GM18498 (cell line): ENCODE results near the gene EYS.
"Not testable (repeated sequence)": the region's sequence is repeated elsewhere in the genome, so short reads cannot be mapped to it uniquely, and the experiment has no call there.

Experiments
- ATAC-seq: cut with Tn5 transposase; IDR thresholded peaks from one replicate; pipeline ENCODE4 v1.9.1; 2021; ENCODE audit warnings: mild to moderate bottlenecking, moderate library complexity; ENCODE audit not compliant: unreplicated experiment

EYS gene

GRCh38 chr6:65637289-65638046 is 69.6 kb downstream of the EYS start:
- no peak for ATAC-seq

GRCh38 chr6:65633501-65633900 is 73.5 kb downstream of the EYS start:
- no peak for ATAC-seq

DNA sequence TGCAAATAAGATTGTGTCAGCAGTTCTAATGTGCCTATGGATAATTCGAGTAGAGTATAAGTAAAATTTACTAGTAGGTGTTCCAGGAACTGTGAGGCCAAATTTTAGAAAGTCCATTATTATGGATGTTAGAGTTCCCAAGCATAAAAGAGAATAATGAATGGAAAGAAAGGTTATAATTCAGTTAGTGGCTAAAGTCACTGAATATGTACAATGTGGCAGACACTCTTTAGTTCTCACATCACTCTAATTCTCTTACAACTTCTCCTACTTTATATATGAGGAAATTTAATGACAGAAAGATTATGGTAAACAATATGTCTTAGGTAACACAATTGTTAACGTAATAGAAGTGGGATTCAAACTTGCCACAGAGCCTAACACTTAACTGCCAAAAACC is 75.3 kb downstream of the EYS start:
- ATAC-seq, result no peak

- not testable (repeated sequence) for ATAC-seq
Measured at GRCh38 chr6:65627434-65627999, 79.5 kb downstream of the EYS start.

- no peak for ATAC-seq
Measured at GRCh38 chr6:65627015-65627414, 80.0 kb downstream of the EYS start.

DNA sequence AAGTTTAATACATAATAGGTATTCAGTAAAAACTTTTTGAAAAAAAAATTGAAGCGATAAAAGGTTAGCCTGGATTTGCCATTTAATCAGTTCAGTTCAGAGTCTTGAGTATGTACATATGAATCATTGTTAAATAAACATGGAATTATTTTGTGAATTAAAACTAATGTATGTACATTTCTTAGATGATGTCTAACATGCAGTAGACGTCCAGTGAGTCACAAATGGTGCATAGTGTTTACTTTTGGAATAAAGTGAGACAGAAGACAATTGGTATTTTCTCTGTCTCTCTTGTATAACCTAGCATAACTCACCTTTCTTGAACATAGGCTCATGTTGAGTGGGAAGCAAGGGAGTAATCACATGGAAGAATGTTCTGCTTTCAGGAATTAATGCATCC is 83.5 kb downstream of the EYS start:
- no peak for ATAC-seq

DNA sequence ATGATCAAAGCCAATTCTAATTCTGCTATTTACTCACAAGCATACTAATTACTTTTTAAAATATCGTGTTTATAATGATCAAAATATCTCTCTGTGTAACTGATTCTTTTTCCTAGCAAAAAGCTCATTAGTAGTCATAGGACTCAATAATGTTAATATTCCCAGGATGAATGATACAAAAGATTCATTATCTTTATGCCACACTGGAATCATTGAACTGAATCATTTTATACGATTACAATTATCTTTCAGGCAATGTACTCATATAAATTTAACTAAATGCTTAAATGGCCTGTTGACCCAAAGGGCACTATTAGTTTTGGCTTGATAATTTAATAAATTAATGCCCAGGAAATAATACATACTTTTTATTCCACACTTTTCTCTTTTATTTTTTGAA is 96.3 kb downstream of the EYS start:
- ATAC-seq, result no peak

GRCh38 chr6:65595540-65595939 is 111.5 kb downstream of the EYS start:
- no peak for ATAC-seq

DNA sequence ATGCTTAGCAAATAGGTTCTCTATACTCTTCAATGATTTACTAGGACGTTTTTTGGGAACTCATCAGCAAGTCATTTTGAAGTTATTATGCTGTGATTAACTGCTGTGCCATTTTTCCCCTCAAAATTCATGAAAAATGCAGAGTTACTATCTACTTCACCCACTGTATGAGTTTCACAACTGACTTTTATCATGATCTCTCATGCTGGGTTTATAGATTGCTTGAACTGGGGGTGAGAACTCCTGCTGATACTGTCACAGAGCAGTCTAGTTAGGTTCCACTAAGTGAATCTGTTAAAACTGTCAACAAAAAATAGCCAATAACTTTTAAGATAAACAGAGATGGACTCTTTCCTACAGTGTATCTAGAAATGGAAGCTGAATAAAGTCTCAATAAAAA is 136.7 kb downstream of the EYS start:
- no peak for ATAC-seq

- ATAC-seq, result no peak
Measured at GRCh38 chr6:65569505-65569904, 137.5 kb downstream of the EYS start.

GRCh38 chr6:65569056-65569455 is 138.0 kb downstream of the EYS start:
- not testable (repeated sequence) for ATAC-seq

GRCh38 chr6:65566117-65566516 is 140.9 kb downstream of the EYS start:
- no peak for ATAC-seq

GRCh38 chr6:65558071-65558470 is 149.0 kb downstream of the EYS start:
- no peak for ATAC-seq

- ATAC-seq, result no peak
Measured at GRCh38 chr6:65557224-65557623, 149.8 kb downstream of the EYS start.

DNA sequence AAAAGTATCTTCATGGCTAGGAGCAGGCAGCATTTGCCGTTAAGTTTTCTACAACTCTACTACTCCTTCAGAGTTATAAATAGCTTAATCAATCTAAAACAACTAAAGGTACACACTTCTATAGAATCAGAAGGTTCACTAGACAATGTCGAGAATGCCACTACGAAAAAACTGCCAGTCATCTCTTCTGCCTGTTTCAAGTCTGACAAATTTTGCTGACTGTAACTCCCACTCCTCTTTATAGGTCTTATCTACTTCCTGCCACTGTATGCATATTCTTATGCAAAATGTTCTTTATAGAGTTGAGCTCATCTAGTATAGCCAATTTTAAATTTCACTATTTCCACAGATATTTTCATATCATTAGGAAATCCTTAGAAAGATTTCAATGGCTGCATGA is 160.1 kb downstream of the EYS start:
- ATAC-seq, result no peak

DNA sequence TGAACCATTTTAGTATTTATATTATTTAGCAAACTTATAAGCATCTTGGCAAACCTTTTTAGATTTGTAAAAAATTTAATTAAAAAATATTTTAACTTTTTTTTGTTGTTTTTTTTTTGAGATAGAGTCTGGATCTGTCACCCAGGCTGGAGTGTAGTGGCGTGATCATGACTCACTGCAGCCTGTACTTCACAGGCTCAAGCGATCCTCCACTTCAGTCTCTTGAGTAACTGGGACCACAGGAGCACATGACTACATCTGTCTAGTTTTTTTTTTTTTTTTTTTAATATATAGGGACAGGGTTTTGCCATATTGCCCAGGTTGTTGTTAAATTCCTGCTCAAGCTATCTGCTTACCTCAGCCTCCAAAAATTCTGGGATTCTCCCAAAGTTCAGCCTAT is 161.1 kb downstream of the EYS start:
- ATAC-seq, result no peak

DNA sequence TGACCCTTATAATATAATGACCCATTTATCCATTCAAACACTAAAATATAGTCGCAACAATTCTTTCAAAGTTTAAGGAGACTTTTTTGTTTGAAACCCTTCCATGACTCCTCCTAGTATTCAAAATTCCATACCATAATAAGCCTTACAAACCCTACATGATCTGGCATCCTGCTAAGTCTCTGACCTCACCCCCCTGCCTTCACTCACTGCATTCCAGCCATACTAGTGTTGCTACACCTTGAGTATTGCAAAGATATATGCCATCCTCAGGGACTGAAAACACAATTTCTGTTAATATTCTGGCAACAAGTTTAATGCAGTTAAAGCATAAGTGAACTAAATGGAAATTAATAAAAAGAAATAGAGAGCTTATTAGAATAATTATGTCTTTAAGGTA is 168.4 kb downstream of the EYS start:
- ATAC-seq, result no peak

DNA sequence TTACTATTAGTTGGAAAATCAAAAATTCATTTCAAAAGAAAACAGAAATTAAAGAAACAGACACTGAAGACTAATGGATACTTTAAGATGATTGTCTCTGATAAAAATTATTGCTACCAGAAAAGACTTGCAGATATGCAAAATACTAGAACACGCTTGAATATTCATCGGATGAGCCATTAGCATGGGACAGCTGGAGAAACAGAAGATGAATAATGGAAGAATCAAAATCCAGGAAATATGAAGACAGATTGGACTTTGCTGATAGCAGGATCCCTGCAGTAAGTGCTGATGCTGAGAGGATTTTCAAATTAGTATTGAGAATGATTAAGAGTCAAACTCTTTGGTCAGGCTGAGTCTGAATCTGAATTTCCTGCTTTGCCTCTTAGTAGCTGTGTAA is 169.4 kb downstream of the EYS start:
- ATAC-seq, result no peak

GRCh38 chr6:65531533-65531932 is 175.5 kb downstream of the EYS start:
- ATAC-seq, result no peak

DNA sequence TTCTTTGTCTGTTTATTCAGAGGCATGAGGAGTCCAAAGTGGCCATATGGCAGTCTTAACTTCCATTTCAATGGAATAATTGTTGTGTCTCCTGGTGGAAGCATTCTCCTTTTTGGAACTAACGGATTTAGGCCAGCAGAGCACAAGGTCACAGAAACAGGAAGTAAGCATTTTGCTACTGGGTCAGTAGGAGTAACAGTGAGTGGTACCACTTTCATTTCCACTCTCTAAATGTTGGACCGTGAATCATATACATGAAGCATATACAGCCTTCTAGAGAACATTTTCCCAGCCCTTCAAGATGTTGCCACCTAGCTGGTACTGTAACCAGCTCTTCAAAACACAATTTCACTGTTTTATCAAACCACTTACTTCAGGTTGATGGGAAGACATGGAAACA is 182.8 kb downstream of the EYS start:
- ATAC-seq, result no peak

GRCh38 chr6:65505736-65506135 is 201.3 kb downstream of the EYS start:
- no peak for ATAC-seq

DNA sequence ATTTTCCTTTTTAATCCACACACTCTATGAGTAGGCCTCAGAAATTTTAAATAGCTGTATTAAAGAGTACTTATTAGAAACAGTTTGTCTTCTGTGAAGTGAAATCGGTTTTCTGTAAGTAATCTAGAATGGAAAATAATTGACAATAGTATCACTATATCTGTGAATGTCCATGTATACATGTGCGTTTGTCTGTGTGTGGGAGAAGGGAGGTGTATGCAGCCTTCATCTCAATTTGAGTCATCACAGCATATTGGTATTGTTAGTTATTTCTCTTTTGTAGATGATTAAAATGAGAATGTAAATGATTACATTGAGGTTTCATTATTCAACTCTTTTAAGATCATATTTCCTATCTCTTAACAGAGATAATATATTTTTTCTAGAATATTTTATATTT is 206.0 kb downstream of the EYS start:
- no peak for ATAC-seq

DNA sequence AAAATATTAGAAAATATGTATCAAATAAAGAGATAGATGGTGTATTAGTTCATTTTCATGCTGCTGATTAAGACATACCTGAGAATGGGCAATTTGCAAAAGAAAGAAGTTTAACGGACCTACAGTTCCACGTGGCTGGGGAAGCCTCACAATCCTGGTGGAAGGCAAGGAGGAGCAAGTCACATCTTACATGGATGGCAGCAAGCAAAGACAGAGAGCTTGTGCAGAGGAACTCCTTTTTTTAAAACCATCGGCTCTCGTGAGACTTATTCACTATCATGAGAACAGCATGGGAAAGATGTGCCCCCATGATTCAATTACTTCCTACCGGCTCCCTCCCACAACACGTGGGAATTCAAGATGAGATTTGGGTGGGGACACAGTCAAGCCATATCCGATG is 223.4 kb downstream of the EYS start:
- ATAC-seq, result not testable (repeated sequence)
